ENCODE results near the gene GADL1.

- TF ChIP-seq CTCF (IDR thresholded peaks at IDR 0.05 in 4 of 5, conservative IDR thresholded peaks at IDR 0.05 in 1 of 5), result no peak
- no peak for TF ChIP-seq POLR2A (IDR thresholded peaks at IDR 0.05)
Observed at GRCh38 chr3:30760737-30761136, 133.7 kb downstream of the GADL1 start.

Measured in gastrocnemius medialis (tissue), 4 donors.